Esophagus muscularis mucosa (tissue), 4 donors: ENCODE data around the gene PIN4. TPM values are rescaled to one million over a fixed set of nuclear protein-coding genes. Genes with fewer than 3 reads are reported as not detected.

Experiments
- DNase-seq: peaks from one replicate; pipeline ENCODE4 v3.0.0-alpha.2; 2017; ENCODE audit errors: extremely low spot score
- H3K27ac ChIP-seq, 4 donors: fragments of 200-600 bp; sonication (generic); replicated peaks in 1 of 4; 1 replicate in 3 of 4; 2 replicates in 1 of 4; pipeline ENCODE4 v1.5.1; 2016 to 2019; ENCODE audit warnings: mild to moderate bottlenecking in 1 of 4
- H3K27me3 ChIP-seq, 4 donors: fragments of 200-600 bp; sonication (generic); one replicate each; pipeline versions ENCODE4 v1.5.1 to v1.6.0; 2016 to 2019
- H3K36me3 ChIP-seq, 4 donors: fragments of 200-600 bp; sonication (generic); one replicate each; pipeline ENCODE4 v1.5.1; 2016 to 2019
- H3K4me1 ChIP-seq, 4 donors: fragments of 200-600 bp; sonication (generic); one replicate each; pipeline ENCODE4 v1.5.1; 2016 to 2019
- H3K4me3 ChIP-seq, 4 donors: fragments of 200-600 bp; sonication (generic); 1 replicate in 2 of 4; 2 replicates in 2 of 4; pipeline ENCODE4 v1.5.1; 2016 to 2019; ENCODE audit warnings: mild to moderate bottlenecking in 4 of 4, moderate library complexity in 1 of 4
- H3K9me3 ChIP-seq, 4 donors: fragments of 200-600 bp; sonication (generic); 1 replicate in 3 of 4; 2 replicates in 1 of 4; pipeline ENCODE4 v1.5.1; 2016 to 2019
- EP300 ChIP-seq: sonication (generic); formaldehyde crosslinking; IDR thresholded peaks from one replicate; pipeline ENCODE4 v1.6.1; 2017; ENCODE audit warnings: antibody characterized with exemption
- POLR2A ChIP-seq: fragments of 450-650 bp; IDR thresholded peaks from one replicate; pipeline ENCODE4 v1.6.1; 2017; ENCODE audit warnings: antibody characterized with exemption, moderate library complexity, mild to moderate bottlenecking, low read depth
- POLR2AphosphoS5 ChIP-seq, 2 donors: sonication (generic); formaldehyde crosslinking; IDR thresholded peaks; one replicate each; pipeline ENCODE4 v1.6.1; 2017; ENCODE audit warnings: antibody characterized with exemption in 2 of 2
- WGBS: methylation state at CpG from one replicate; pipeline ENCODE4 v1.1.5; 2018; 5-methylcytosine and 5-hydroxymethylcytosine counted together
- intact Hi-C: fragments of 100-400 bp; cut with DNase I; formaldehyde crosslinking; loops from one replicate; pipeline ENCODE4 v1.15.1; 2023
- total RNA-seq, 4 donors: library from RNA; depleted of rRNA; stranded (reverse); fragments of >200 nt; gene quantifications; one replicate each; pipeline versions ENCODE4 v1.1.0 to v1.2.1, GENCODE V29; 2016
- TF ChIP-seq, protein P1 (sequence below), 3 experiments: fragments of 200-600 bp in 2 of 3; fragments of 450-650 bp in 1 of 3; sonication (generic) in 2 of 3; IDR thresholded peaks; one replicate each; pipeline ENCODE4 v1.5.1; 2017 to 2019; ENCODE audit warnings: antibody characterized with exemption in 3 of 3, mild to moderate bottlenecking in 2 of 3, moderate library complexity in 1 of 3

The PIN4 gene
- total RNA-seq, 4 donors from 2014 or later: 6.8 to 20.4 (median 11.5) TPM

DNA sequence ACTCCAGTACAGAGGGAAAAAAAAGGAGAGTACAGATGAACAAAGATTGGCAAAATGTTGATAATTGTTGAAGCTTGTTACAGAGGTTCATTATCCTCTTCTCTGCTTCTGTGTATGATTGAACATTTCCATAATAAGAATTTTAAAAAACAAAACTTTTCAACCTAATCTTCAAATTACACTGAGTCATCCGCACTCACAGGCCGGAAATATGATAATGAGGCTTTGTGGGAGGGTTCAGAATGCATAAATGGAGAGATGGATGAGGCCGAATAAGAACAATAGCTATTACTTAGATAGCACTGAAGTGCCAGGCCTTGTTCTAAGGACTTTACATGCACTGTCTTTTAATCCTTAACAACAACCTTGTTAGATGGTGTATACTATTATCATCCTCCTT is 61.9 kb downstream of the PIN4 start:
- H3K4me1 ChIP-seq: peaks cover 0 to 8% (median 3%) of the 10 kb centered on the region in 4 donors
- no peaks in the 10 kb centered on the region for H3K9me3 ChIP-seq
- 50% methylated on average over 3 of the region's 3 CpGs for WGBS
- no peak for TF ChIP-seq POLR2A
- no peak for TF ChIP-seq POLR2AphosphoS5 (IDR thresholded peaks at IDR 0.05)
- TF ChIP-seq, protein P1, sequence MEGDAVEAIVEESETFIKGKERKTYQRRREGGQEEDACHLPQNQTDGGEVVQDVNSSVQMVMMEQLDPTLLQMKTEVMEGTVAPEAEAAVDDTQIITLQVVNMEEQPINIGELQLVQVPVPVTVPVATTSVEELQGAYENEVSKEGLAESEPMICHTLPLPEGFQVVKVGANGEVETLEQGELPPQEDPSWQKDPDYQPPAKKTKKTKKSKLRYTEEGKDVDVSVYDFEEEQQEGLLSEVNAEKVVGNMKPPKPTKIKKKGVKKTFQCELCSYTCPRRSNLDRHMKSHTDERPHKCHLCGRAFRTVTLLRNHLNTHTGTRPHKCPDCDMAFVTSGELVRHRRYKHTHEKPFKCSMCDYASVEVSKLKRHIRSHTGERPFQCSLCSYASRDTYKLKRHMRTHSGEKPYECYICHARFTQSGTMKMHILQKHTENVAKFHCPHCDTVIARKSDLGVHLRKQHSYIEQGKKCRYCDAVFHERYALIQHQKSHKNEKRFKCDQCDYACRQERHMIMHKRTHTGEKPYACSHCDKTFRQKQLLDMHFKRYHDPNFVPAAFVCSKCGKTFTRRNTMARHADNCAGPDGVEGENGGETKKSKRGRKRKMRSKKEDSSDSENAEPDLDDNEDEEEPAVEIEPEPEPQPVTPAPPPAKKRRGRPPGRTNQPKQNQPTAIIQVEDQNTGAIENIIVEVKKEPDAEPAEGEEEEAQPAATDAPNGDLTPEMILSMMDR (IDR thresholded peaks at IDR 0.05): no peak
- no peak for TF ChIP-seq EP300
- no peaks in the 10 kb centered on the region for H3K36me3 ChIP-seq
- H3K4me3 ChIP-seq: no peak overlapping the region
- intact Hi-C loops: no loop called here
- no peak for DNase-seq
- H3K27ac ChIP-seq: no peak overlapping the region
- no peaks in the 10 kb centered on the region for H3K27me3 ChIP-seq

DNA sequence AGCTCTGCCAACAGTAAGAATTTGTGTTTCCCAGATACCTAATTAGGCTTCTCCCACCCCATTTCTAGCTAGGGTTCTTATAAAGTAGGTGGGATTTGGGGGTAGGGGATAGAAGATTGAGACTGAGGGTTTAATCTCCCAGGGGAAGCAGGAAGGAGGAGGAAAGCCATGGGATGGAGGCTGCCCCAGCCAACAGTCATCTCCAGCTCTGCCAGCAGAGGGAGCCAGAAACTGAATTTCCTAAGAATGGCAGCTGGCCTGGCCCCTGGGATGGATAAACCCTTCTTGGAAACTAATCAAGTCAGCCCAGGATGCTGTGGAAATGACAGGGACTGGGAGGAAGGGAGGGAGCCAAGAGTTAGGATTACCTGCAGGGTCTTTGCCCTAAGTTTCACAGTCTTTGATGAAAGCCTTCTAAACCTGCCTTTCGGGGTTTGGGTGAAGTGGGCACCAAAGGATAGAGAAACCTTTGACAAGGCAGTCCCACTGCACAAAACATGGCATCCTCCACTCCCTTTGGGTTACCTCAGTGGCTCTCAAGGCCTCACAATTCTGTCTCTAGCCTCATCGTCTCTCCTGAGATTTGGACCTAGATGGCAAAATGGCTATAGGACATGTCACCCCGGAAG is 64.0 kb downstream of the PIN4 start:
- Histone ChIP-seq H3K4me3 (no peak overlapping the region), H3K27ac (no peak overlapping the region), H3K36me3 (no peaks in the 10 kb centered on the region), H3K9me3 (no peaks in the 10 kb centered on the region), H3K4me1 (peaks cover 0 to 6% (median 2%) of the 10 kb centered on the region in 4 donors), H3K27me3 (no peaks in the 10 kb centered on the region)
- no peak for DNase-seq
- 85% methylated on average over 3 of the region's 3 CpGs for WGBS
- intact Hi-C loops: no loop called here
- no peak for TF ChIP-seq POLR2A
- TF ChIP-seq, protein P1 (IDR thresholded peaks at IDR 0.05): peak; percentile 55 to 62 (median 56)

DNA sequence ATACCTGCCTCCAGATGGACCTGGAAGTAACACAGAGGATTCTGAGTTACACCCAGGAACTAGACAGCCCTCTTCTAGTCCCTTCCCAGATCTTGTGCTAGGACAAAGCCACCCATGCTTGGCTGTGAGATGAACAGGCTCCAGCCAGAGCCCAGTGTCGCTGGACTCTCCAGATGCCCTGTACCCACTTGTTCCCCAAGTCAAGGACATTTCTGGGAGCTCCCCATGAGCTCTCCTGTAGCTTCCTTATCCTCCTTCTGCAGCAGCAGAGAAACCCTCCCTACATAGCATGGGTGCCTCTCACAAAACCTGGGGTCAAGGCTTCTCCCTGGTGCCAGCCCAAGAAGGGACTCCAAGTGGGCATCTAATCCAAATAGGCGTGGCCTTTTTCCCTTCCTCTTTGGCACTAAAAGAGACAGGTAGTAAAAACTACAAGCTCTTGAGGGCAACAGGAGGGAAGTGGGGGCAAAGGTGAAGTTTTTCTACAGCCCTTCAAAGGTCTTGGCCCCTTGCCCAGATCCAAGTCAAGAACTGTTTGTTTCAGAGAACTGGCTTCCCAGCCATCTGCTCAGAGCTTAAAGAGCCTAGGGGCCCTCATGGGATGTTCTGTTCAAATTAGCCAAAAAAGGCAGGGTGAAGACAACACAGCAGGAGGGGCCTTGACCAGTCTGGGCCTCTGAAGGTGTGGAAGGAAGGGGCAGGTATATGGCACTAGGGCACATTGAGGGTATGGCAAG is 65.8 kb downstream of the PIN4 start:
- 78% methylated on average over 2 of the region's 2 CpGs for WGBS
- H3K36me3 ChIP-seq: no peaks in the 10 kb centered on the region
- peaks cover 0 to 6% (median 2%) of the 10 kb centered on the region in 4 donors for H3K4me1 ChIP-seq
- intact Hi-C loops: no loop called here
- H3K4me3 ChIP-seq: no peak overlapping the region
- no peaks in the 10 kb centered on the region for H3K27me3 ChIP-seq
- H3K9me3 ChIP-seq: no peaks in the 10 kb centered on the region
- no peak for DNase-seq
- no peak overlapping the region for H3K27ac ChIP-seq
- TF ChIP-seq, protein P1 (IDR thresholded peaks at IDR 0.05): no peak
- TF ChIP-seq POLR2AphosphoS5 (IDR thresholded peaks at IDR 0.05) (no peak), EP300 (no peak), POLR2A (no peak)

Other genes with a start within 250 kb of the PIN4 start
- 10 to 100 TPM in 3 of 4 donors, 1 to 10 TPM in 1; 8.0 to 19.8 (median 13.3) TPM for gene RTL5, start 49.8 kb upstream of the PIN4 start, total RNA-seq
- under 1 TPM in 2 of 4 donors, not detected in 2; 0.06 to 0.13 TPM for gene ERCC6L, start 57.3 kb downstream of the PIN4 start, total RNA-seq
- 1,000 to 10,000 TPM in 1 of 4 donors, 100 to 1,000 TPM in 3; 716 to 1,056 (median 798) TPM for gene RPS4X, start 95.5 kb downstream of the PIN4 start, total RNA-seq
- 1 to 10 TPM in 2 of 4 donors, under 1 TPM in 2; 0.45 to 1.8 (median 1.2) TPM for gene CITED1, start 124.2 kb downstream of the PIN4 start, total RNA-seq